GM13977 (cell line): ENCODE measurements around the gene PARD3B.

Experiments
- DNase-seq: peaks from one replicate; pipeline ENCODE4 v3.0.0; 2012; ENCODE audit warnings: low spot score
- in situ Hi-C: fragments of 300-500 bp; cut with MboI; formaldehyde crosslinking; loops from one replicate; pipeline ENCODE4 v1.12.0; 2022; ENCODE audit warnings: low sequenced_read_pairs, low pct_unique_long_range_greater_than_20kb, mixed read lengths, inconsistent platforms; ENCODE audit not compliant: unreplicated experiment
- TF ChIP-seq, protein P1 (sequence below): IDR thresholded peaks from 2 replicates; pipeline ENCODE4 v1.5.1; 2012; ENCODE audit warnings: mild to moderate bottlenecking, control low read depth; ENCODE audit not compliant: insufficient read depth; ENCODE audit errors: extremely low read depth, missing control alignments

PARD3B gene

GRCh38 chr2:205051417-205051816 is 506.1 kb downstream of the PARD3B start:
- no peak for DNase-seq
- in situ Hi-C loops = no loop called here
- TF ChIP-seq, protein P1, sequence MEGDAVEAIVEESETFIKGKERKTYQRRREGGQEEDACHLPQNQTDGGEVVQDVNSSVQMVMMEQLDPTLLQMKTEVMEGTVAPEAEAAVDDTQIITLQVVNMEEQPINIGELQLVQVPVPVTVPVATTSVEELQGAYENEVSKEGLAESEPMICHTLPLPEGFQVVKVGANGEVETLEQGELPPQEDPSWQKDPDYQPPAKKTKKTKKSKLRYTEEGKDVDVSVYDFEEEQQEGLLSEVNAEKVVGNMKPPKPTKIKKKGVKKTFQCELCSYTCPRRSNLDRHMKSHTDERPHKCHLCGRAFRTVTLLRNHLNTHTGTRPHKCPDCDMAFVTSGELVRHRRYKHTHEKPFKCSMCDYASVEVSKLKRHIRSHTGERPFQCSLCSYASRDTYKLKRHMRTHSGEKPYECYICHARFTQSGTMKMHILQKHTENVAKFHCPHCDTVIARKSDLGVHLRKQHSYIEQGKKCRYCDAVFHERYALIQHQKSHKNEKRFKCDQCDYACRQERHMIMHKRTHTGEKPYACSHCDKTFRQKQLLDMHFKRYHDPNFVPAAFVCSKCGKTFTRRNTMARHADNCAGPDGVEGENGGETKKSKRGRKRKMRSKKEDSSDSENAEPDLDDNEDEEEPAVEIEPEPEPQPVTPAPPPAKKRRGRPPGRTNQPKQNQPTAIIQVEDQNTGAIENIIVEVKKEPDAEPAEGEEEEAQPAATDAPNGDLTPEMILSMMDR = no peak

DNA sequence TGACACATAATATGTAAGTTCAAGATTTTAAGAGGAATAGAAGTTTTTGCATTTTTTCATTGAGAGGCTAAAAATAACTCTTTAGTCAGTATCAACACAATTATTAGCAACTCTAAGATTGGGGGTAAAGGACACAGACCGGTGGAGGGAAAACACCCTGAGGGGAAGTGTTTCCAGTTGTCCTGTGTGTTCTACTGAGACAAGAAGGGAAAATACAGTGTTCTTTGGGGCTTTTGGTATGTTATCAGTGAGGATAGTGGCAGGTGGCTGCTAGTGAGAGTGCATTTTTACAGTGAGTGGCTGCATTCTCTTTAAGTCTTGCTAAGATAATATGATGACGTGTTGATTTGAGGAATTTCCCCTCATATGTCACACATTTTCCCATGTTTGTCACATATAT is 507.5 kb downstream of the PARD3B start:
- TF ChIP-seq, protein P1 = no peak
- in situ Hi-C loops = no loop called here

GRCh38 chr2:205053827-205054410 is 508.6 kb downstream of the PARD3B start:
- no peak for DNase-seq
- in situ Hi-C loops = no loop called here
- TF ChIP-seq, protein P1 = no peak

More for the DNA sequence above, 507.5 kb downstream of the PARD3B start:
- no peak for DNase-seq

DNA sequence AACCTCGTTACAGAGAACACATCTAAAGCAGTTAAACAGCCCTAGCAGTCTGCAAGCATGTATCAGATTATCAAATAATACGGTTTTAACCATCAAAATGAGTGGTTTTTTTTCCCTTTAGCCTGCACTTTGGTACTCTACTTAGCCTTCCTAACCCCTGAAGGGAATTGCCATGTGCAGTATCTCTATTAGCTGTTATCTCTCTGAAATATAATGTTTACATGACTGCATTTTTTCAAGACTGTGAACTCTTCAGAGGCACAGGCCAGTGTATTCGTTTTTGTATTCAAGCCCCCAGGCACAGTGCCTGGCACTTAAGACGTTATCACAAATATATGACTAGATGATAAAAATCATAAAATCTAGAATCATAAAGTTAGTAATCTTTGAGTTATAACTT is 509.5 kb downstream of the PARD3B start:
- in situ Hi-C loops = no loop called here
- TF ChIP-seq, protein P1 = no peak
- no peak for DNase-seq

DNA sequence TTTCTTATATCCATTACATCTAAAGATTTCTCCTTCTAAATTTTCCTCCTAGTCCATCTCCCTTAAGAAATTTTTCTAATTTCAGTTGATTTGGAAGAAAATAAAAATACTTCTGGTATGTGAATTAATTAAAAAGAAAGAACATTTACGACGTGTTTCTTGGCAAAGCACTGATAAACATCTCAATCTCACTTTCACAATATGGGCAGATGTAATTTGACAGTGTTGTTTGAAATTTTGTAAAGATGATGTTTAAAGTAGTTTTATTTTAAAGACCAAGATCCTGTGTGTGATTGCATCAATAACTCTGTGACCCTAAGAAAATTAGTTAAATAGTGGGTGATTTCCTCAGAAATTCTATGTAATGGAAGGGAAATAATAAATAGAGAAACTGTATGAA is 510.0 kb downstream of the PARD3B start:
- TF ChIP-seq, protein P1 = no peak
- in situ Hi-C loops = no loop called here

GRCh38 chr2:205056151-205056561 is 510.9 kb downstream of the PARD3B start:
- DNase-seq = no peak
- TF ChIP-seq, protein P1 = no peak
- in situ Hi-C loops = no loop called here

More for the DNA sequence above, 510.0 kb downstream of the PARD3B start:
- DNase-seq = no peak
